HG03039 (cell line): Measurements from ENCODE around the gene MAN2B2.
"Not testable (repeated sequence)": the region's sequence is repeated elsewhere in the genome, so short reads cannot be mapped to it uniquely, and the experiment has no call there.

ENCODE experiments used
- ATAC-seq: cut with Tn5 transposase; IDR thresholded peaks from one replicate; pipeline ENCODE4 v1.9.1; 2021; ENCODE audit warnings: mild to moderate bottlenecking, moderate library complexity; ENCODE audit not compliant: unreplicated experiment

The MAN2B2 gene

GRCh38 chr4:6613676-6614651, 39.0 kb downstream of the MAN2B2 start:
- ATAC-seq = no peak

- ATAC-seq = no peak
Measured at GRCh38 chr4:6614701-6615230, 39.8 kb downstream of the MAN2B2 start.

- no peak for ATAC-seq
Measured at GRCh38 chr4:6616087-6616995, 41.4 kb downstream of the MAN2B2 start.

- ATAC-seq = no peak
Measured at GRCh38 chr4:6617246-6617645, 42.3 kb downstream of the MAN2B2 start.

- ATAC-seq = no peak
Measured at GRCh38 chr4:6618386-6619115, 43.6 kb downstream of the MAN2B2 start.

- ATAC-seq = no peak
Measured at GRCh38 chr4:6619116-6619465, 44.1 kb downstream of the MAN2B2 start.

- no peak for ATAC-seq
Measured at GRCh38 chr4:6619466-6620255, 44.7 kb downstream of the MAN2B2 start.

- ATAC-seq = no peak
Measured at GRCh38 chr4:6620296-6620695, 45.3 kb downstream of the MAN2B2 start.

GRCh38 chr4:6620891-6621555, 46.0 kb downstream of the MAN2B2 start:
- no peak for ATAC-seq

GRCh38 chr4:6621556-6621927, 46.6 kb downstream of the MAN2B2 start:
- ATAC-seq = no peak

- ATAC-seq = no peak
Measured at GRCh38 chr4:6622744-6623143, 47.8 kb downstream of the MAN2B2 start.

GRCh38 chr4:6625256-6625655, 50.3 kb downstream of the MAN2B2 start:
- no peak for ATAC-seq

- no peak for ATAC-seq
Measured at GRCh38 chr4:6626066-6626465, 51.1 kb downstream of the MAN2B2 start.

GRCh38 chr4:6627832-6628231, 52.8 kb downstream of the MAN2B2 start:
- ATAC-seq = no peak

- not testable (repeated sequence) for ATAC-seq
Measured at GRCh38 chr4:6628484-6628883, 53.5 kb downstream of the MAN2B2 start.

- ATAC-seq = no peak
Measured at GRCh38 chr4:6632125-6632524, 57.1 kb downstream of the MAN2B2 start.

- ATAC-seq = no peak
Measured at GRCh38 chr4:6633091-6633906, 58.3 kb downstream of the MAN2B2 start.

GRCh38 chr4:6634746-6635145, 59.8 kb downstream of the MAN2B2 start:
- ATAC-seq = no peak
